MCF 10A (cell line): ENCODE measurements around the gene TNF. TPM values are rescaled to one million over a fixed set of nuclear protein-coding genes. Genes with fewer than 3 reads are reported as not detected.

ENCODE experiments used
- BruUV-seq: library from RNA; stranded (reverse); fragments of 400-500 nt; replicated peaks from 2 replicates; lab custom pipeline; 2021; lab: Mats Ljungman, UMichigan
- CTCF ChIA-PET: fragments of 300-600 bp; sonication (Branson Sonifier 250); formaldehyde crosslinking; extraction: SDS; loops from one replicate; lab custom pipeline; 2021; ENCODE audit warnings: antibody characterized with exemption, inconsistent platforms; lab: Yijun Ruan, JAX
- POLR2A ChIA-PET: fragments of 300-600, 350-650 bp; sonication (Branson Sonifier 250); formaldehyde crosslinking; extraction: SDS; loops from one replicate; lab custom pipeline; 2020; ENCODE audit warnings: antibody characterized with exemption, inconsistent platforms; lab: Yijun Ruan, JAX
- DNase-seq: peaks from one replicate; pipeline ENCODE4 v3.0.0-alpha.2; 2018; ENCODE audit not compliant: unreplicated experiment
- H3K27ac Mint-ChIP-seq: one replicate; pipeline ENCODE4 v1.8.0; 2022; ENCODE audit warnings: mild to moderate bottlenecking, low read depth, mixed read lengths; ENCODE audit not compliant: unreplicated experiment
- H3K27me3 Mint-ChIP-seq: one replicate; pipeline ENCODE4 v1.8.0; 2022; ENCODE audit warnings: mixed read lengths; ENCODE audit not compliant: insufficient read depth, unreplicated experiment
- H3K36me3 Mint-ChIP-seq: one replicate; pipeline ENCODE4 v1.8.0; 2022; ENCODE audit warnings: mild to moderate bottlenecking, moderate library complexity, mixed read lengths; ENCODE audit not compliant: insufficient read depth, unreplicated experiment
- H3K4me1 Mint-ChIP-seq: one replicate; pipeline ENCODE4 v1.8.0; 2022; ENCODE audit warnings: mixed read lengths; ENCODE audit not compliant: insufficient read depth, unreplicated experiment
- H3K4me3 Mint-ChIP-seq: one replicate; pipeline ENCODE4 v1.8.0; 2022; ENCODE audit warnings: mild to moderate bottlenecking, moderate library complexity, mixed read lengths; ENCODE audit not compliant: unreplicated experiment
- H3K9me3 Mint-ChIP-seq: one replicate; pipeline ENCODE4 v1.8.0; 2022; ENCODE audit warnings: mixed read lengths; ENCODE audit not compliant: unreplicated experiment
- intact Hi-C: fragments of 100-400 bp; cut with micrococcal nuclease; formaldehyde crosslinking; loops from 2 replicates; pipeline ENCODE4 v1.14.1; 2022
- total RNA-seq: library from RNA; stranded (reverse); gene quantifications from 2 replicates; pipeline ENCODE4 v1.2.3, GENCODE V29; 2022
- TF ChIP-seq, protein P1 (sequence below): fragments of 200-600 bp; IDR thresholded peaks from one replicate; pipeline ENCODE4 v1.8.0; 2022; ENCODE audit warnings: antibody characterized with exemption, mild to moderate bottlenecking; ENCODE audit not compliant: unreplicated experiment

TNF gene
- total RNA-seq, 1 experiment from 2014 or later = not detected

- intact Hi-C loops = no loop called here
- BruUV-seq = no TSS peak
- DNase-seq = no peak
- ChIA-PET CTCF (interaction anchor here (1.1 kb wide), 1 partner anchor 70 kb away, joined by 3 read pairs; no protein-coding TSS in a partner anchor), POLR2A (interaction anchor here (1.0 to 3.9 kb wide), 6 partner anchors 10 to 123 kb away, joined by 3 to 21 read pairs (median 4); partner anchors contain the start of genes BAG6 and DDX39B)
- no peak within 1 kb of the TSS for H3K4me3 Mint-ChIP-seq
- no peaks in the 10 kb centered on the region for H3K27me3 Mint-ChIP-seq
- peaks cover 59% of the 10 kb centered on the region for H3K36me3 Mint-ChIP-seq
- TF ChIP-seq, protein P1, sequence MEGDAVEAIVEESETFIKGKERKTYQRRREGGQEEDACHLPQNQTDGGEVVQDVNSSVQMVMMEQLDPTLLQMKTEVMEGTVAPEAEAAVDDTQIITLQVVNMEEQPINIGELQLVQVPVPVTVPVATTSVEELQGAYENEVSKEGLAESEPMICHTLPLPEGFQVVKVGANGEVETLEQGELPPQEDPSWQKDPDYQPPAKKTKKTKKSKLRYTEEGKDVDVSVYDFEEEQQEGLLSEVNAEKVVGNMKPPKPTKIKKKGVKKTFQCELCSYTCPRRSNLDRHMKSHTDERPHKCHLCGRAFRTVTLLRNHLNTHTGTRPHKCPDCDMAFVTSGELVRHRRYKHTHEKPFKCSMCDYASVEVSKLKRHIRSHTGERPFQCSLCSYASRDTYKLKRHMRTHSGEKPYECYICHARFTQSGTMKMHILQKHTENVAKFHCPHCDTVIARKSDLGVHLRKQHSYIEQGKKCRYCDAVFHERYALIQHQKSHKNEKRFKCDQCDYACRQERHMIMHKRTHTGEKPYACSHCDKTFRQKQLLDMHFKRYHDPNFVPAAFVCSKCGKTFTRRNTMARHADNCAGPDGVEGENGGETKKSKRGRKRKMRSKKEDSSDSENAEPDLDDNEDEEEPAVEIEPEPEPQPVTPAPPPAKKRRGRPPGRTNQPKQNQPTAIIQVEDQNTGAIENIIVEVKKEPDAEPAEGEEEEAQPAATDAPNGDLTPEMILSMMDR = no peak
- H3K4me1 Mint-ChIP-seq = no peaks in the 10 kb centered on the region
- no peak within 1 kb of the TSS for H3K27ac Mint-ChIP-seq
- H3K9me3 Mint-ChIP-seq = no peaks in the 10 kb centered on the region
Measured at GRCh38 chr6:31528821-31529328, 46.5 kb upstream of the TNF start, which contains the start of gene MCCD1. Gene MCCD1, plus strand, starts transcription at chr6:31528962. Its CDS starts 53 bp downstream, at chr6:31529015.

DNA sequence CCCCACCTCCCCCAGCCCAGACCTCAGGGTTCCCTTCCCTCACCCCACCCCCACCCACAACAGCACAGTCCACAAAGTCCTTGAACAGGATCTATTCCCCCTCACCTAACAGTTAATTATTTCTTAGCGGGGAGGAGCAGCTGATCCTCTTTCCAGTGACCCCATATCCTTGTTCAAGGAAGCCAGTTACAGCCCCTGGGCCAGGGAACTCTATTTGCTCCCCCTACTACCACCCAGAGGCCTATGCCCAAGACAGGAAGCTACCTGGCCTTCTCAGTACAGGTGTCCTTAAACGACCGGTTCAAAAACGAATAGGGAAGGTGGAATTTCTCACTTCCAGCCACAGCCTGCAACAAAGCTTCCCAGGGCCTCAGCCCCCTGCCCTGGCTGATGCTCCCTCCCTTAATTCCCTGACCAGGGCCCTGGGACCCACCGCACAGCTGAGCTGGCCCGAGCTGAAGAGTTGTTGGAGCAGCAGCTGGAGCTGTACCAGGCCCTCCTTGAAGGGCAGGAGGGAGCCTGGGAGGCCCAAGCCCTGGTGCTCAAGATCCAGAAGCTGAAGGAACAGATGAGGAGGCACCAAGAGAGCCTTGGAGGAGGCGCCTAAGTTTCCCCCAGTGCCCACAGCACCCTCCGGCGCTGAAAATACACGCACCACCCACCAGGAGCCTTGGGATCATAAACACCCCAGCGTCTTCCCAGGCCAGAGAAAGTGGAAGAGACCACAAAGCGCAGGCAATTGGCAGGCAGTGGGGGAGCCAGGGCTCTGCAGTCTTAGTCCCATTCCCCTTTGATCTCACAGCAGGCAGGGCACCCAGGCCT is 45.8 kb upstream of the TNF start:
- H3K9me3 Mint-ChIP-seq = no peaks in the 10 kb centered on the region
- CTCF ChIA-PET = interaction anchor here (1.1 kb wide), 1 partner anchor 69 kb away, joined by 3 read pairs; no protein-coding TSS in a partner anchor
- intact Hi-C loops = no loop called here
- peaks cover 66% of the 10 kb centered on the region for H3K36me3 Mint-ChIP-seq
- no peak overlapping the region for H3K4me3 Mint-ChIP-seq
- H3K4me1 Mint-ChIP-seq = no peaks in the 10 kb centered on the region
- BruUV-seq = no TSS peak
- H3K27ac Mint-ChIP-seq = no peak overlapping the region
- H3K27me3 Mint-ChIP-seq = no peaks in the 10 kb centered on the region
- TF ChIP-seq, protein P1 = no peak
- DNase-seq = no peak
- POLR2A ChIA-PET = interaction anchor here (0.6 to 3.9 kb wide), 7 partner anchors 9 to 211 kb away, joined by 3 to 21 read pairs (median 3); partner anchors contain the start of genes BAG6 and DDX39B

GRCh38 chr6:31530659-31531058 is 44.7 kb upstream of the TNF start:
- peaks cover under 1% of the 10 kb centered on the region for H3K4me1 Mint-ChIP-seq
- no peaks in the 10 kb centered on the region for H3K9me3 Mint-ChIP-seq
- intact Hi-C loops = no loop called here
- CTCF ChIA-PET = no interaction called here
- POLR2A ChIA-PET = interaction anchor here (0.7 to 2.5 kb wide), 4 partner anchors 11 to 122 kb away, joined by 3 to 19 read pairs (median 4); partner anchors contain the start of genes BAG6, DDX39B and MICB
- TSS peak; percentile 13 for BruUV-seq
- peaks cover 77% of the 10 kb centered on the region for H3K36me3 Mint-ChIP-seq
- H3K27me3 Mint-ChIP-seq = no peaks in the 10 kb centered on the region
- DNase-seq = no peak
- H3K4me3 Mint-ChIP-seq = no peak overlapping the region
- H3K27ac Mint-ChIP-seq = no peak overlapping the region
- TF ChIP-seq, protein P1 = no peak

DNA sequence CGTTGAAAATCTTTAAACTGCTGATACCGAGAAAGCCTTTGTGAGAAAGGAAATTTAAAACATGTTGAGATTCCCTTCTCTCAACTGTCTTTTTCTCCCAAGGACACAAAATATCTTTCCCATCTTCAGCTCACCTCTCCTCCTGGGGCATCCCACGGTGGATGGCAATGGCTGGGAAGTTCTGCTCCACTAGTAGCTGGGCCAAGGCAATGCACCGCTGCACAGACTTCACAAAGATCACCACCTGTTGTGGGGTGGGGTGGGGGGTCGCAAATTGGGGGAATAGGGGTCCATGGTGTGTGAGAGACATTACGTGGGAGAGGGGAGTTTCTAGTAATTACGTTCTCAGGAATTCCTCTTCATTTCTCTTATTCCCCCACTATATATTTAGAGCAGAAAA is 44.2 kb upstream of the TNF start:
- intact Hi-C loops = no loop called here
- CTCF ChIA-PET = interaction anchor here (0.8 to 1.1 kb wide), 2 partner anchors 15 to 37 kb away, joined by 3 to 4 read pairs; partner anchors contain the start of gene ATP6V1G2
- no peak overlapping the region for H3K27ac Mint-ChIP-seq
- no peak overlapping the region for H3K4me3 Mint-ChIP-seq
- peaks cover 5% of the 10 kb centered on the region for H3K4me1 Mint-ChIP-seq
- DNase-seq = no peak
- POLR2A ChIA-PET = interaction anchor here (0.9 to 2.5 kb wide), 6 partner anchors 9 to 37 kb away, joined by 3 to 19 read pairs (median 4); partner anchors contain the start of genes ATP6V1G2, DDX39B and MICB
- TF ChIP-seq, protein P1 = no peak
- H3K36me3 Mint-ChIP-seq = peaks cover 82% of the 10 kb centered on the region
- no TSS peak for BruUV-seq
- no peaks in the 10 kb centered on the region for H3K27me3 Mint-ChIP-seq
- H3K9me3 Mint-ChIP-seq = no peaks in the 10 kb centered on the region
